HG02759 (cell line): ENCODE measurements around the gene SIGLECL1.

Experiments used
- ATAC-seq: cut with Tn5 transposase; IDR thresholded peaks from one replicate; pipeline ENCODE4 v1.9.1; 2021; ENCODE audit warnings: mild to moderate bottlenecking, moderate library complexity; ENCODE audit not compliant: unreplicated experiment

Gene SIGLECL1

DNA sequence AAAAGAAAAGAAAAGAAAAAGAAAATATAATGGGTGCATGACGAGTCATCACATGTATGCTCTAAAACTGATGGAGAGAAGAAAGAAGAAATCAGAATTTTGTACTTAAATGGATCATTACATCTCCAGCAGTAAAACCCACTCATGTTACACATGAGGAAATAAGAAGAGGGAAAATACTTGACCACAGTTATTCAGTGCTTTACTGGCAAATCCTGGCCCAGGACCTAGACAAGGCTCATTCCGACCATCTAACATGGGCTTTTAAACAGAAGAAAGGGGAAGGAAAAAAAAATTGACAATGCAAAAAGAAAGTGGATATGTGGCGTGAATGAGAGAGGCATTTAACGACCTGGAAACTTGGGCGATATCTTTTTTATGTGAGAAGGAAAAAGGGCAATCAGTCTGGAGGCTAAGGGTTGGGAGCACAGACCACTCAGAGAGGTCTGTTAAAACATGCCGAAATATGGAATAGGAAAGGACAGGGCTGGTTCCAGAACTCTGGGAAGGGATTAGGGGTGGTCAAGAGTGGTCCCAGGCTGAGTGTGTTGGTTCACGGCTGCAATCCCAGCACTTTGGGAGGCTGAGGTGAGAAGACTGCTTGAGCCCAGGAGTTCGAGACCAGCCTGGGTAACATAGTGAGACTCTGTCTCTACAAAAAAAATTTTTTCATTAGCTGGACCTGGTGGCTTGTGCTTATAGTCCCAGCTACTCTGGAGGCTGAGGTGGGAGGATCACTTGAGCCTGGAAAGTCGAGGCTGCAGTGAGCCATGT, 1.6 kb downstream of the SIGLECL1 start:
- ATAC-seq, result no peak

DNA sequence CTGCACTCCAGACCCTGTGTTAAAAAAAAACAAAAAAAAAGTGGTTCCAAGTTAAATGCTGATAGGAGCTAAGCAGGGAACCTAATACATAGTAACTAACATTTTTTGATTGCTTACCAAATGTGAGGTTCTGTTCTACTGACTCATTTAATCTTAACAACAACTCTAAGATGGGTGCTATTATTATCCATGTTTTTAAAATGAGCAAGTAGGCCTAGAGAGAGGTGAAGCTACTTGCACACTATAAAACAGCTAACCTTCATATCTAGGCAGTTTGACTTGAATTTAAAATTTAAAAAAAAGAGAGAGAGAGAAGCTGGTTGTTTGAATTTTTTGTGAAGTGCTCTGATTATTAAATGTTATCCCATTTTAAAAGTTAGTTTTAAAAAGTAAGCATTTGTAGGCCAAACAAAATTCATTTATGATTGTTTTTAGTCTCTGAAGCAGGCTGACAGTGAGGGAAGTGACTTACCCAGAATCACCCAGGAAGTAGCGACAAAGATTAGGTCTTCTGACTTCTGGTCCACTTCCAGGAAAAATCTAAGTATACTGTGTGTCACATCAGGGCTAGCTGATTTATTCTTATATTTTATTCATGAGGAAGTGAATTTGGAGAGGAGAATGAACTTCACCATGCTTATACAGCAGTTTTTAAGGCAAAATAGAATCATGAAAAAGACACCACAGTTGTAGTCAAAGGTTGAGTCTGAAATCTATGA, 2.4 kb downstream of the SIGLECL1 start:
- no peak for ATAC-seq

GRCh38 chr19:51256155-51256625, 5.3 kb downstream of the SIGLECL1 start:
- no peak for ATAC-seq

GRCh38 chr19:51257471-51257870, 6.6 kb downstream of the SIGLECL1 start:
- no peak for ATAC-seq

- no peak for ATAC-seq
Measured at GRCh38 chr19:51258165-51259160, 7.6 kb downstream of the SIGLECL1 start.

- no peak for ATAC-seq
Measured at GRCh38 chr19:51259348-51260245, 8.7 kb downstream of the SIGLECL1 start.

DNA sequence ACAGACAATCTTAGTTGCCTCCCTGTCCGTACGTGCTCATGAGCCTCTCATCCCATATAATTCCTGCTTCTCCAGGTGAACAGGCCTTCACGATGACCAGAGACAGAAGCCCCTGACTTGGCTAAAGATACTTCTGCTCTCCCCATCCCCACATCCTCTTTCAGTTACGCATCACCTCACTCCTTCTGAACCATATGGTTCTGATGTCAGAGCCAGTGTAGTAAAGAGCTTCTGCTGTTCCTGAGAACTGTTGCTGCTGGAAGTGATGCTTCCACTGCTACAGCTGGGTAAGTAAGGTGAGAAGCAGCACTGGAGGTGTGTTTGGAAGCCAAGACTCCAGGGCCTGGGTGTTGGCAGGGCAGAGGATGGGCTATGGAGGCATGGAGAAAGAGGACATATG, 12.9 kb downstream of the SIGLECL1 start:
- ATAC-seq, result no peak

- ATAC-seq, result no peak
Measured at GRCh38 chr19:51271067-51271466, 20.2 kb downstream of the SIGLECL1 start.

DNA sequence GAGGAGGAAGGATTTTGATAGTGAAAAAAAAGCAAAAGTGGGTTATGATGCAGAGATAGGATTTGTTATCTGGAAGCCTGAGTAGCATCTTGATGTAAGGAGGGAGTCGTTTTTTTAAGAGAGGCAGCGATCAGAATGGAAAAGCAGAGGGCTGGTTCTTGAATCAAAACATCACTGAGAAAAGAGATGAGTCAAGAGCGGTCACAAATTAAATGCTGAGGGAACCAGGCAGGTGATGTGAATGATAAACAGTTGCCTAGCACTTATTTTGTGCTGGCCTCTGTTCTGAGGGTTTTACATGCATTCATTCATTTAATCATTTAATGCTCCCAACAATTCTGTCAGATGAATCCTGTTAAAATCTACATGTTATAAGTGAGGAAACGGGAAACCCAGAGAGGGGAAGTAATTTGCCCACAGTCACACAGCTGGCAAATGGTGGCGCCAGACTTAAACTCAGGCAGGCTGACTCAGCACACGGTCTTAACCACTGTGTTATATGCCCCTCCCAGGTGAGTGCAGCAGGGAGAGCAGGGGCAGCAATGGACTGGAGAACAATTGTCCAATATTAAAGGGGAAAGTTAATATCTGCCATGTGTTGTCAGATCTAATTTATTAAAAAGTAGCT, 21.4 kb downstream of the SIGLECL1 start:
- ATAC-seq, result no peak

DNA sequence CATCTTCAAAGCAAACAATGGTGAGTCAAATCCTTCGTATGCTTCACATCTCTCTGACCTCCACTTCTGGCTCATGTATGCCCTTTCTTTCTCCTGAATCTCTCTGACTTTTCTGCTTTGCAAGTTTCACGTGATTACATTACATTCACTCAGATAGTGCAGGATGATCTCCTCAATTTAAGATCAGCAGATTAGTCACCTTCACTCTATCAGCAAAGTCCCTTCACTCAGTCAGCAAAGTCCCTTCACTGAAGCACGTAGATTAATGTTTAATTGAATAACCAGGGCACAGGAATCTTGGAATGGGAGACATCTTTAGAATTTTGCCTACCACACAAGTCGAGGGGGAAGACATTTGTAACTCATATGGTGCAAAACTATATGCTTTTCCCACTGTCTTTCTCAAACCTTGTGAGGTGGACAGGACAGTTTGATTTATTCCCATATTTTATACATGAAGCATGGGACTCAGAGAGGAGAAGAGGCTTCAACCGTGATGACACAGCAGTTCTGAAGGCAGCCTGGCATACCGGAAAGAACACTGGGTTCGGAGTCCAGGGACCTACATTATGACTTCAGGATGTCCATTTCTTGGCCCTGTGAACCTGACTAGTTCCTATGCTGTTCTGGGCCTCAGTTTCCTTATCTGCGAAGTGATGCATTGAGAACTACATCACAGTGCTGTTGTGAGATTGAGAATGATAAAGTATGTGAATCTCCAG, 23.3 kb downstream of the SIGLECL1 start:
- ATAC-seq, result no peak

GRCh38 chr19:51277112-51277511, 26.2 kb downstream of the SIGLECL1 start:
- no peak for ATAC-seq

DNA sequence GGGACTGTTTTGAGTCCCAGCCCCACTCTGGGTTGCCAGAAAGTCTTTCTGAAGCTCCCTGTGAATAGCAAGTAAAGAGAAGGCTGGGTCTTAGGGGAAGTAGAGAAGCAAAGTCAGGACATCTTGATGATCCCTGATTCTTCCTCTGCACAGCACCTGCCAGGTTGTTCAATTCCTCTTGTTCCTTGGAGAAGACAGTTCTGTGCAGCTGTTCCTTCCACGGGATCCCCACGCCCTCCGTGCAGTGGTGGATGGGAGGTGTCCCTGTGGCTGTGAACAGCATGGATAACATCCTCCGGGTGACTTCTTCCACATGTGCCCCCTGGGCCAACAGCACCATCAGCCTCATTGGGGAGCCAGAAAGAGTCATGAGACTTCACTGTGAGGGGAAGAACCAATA, 31.5 kb downstream of the SIGLECL1 start:
- no peak for ATAC-seq

- ATAC-seq, result no peak
Measured at GRCh38 chr19:51285682-51286081, 34.8 kb downstream of the SIGLECL1 start.

- ATAC-seq, result no peak
Measured at GRCh38 chr19:51289635-51290034, 38.8 kb downstream of the SIGLECL1 start.

- ATAC-seq, result no peak
Measured at GRCh38 chr19:51292971-51293370, 42.1 kb downstream of the SIGLECL1 start.

DNA sequence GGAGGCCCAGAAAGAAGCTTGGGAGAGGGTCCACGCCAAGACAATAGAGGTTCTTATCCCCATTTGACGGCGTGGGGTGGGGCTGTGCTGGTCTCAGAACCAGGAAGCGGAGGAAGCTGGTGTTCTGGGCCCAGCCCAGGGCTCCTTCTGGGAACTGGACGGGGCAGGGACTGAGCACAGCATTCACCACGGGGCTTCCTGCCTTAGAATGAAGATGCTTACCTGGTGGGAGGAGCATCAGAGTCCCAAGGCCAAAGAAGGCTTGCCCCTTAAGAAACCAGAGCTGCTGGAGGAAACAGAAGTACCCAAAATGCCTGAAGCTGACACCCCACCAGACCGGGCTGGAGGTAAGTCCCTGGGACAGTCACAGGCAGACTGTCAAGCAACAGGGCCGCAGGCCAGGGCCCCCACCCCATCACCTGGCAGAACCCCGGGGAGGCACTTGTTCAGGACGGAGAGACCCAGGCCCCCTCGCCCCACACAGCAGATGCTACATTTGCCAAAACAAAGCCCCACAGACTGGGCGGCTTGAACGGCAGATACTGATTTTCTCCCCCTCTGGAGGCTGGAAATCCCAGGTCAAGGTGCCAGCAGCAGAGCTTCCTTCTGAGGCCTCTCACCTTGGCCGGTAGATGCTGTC, 42.8 kb downstream of the SIGLECL1 start:
- ATAC-seq, result no peak

GRCh38 chr19:51294211-51294976, 43.5 kb downstream of the SIGLECL1 start:
- ATAC-seq, result no peak

- ATAC-seq, result no peak
Measured at GRCh38 chr19:51294977-51295375, 44.1 kb downstream of the SIGLECL1 start.
